Loucy (cell line): ENCODE measurements around the gene SIK3.

Experiments used
- CTCF ChIP-seq: fragments of 200-600 bp; sonication (generic); conservative IDR thresholded peaks from 2 replicates; pipeline ENCODE4 v1.5.1; 2014; ENCODE audit warnings: mild to moderate bottlenecking, antibody characterized with exemption, low read length
- EZH2phosphoT487 ChIP-seq: fragments of 200-600 bp; IDR thresholded peaks from 2 replicates; pipeline ENCODE4 v1.6.1; 2018; ENCODE audit warnings: antibody characterized with exemption, mild to moderate bottlenecking, moderate library complexity, borderline replicate concordance

GRCh38 chr11:117052196-117053149, 45.8 kb downstream of the SIK3 start:
- TF ChIP-seq CTCF (no peak), EZH2phosphoT487 (no peak)
